Inflammatory macrophage treated with lipopolysaccharide for 1 hour (primary cell): ENCODE data around the gene EVA1A.

Experiments used
- DNase-seq, 2 donors: peaks; one replicate each; pipeline ENCODE4 v3.0.0-alpha.2; 2020 to 2022

Gene EVA1A

GRCh38 chr2:75539955-75540716 is 20.6 kb downstream of the EVA1A start:
- DNase-seq = no peak

GRCh38 chr2:75538521-75539490 is 21.9 kb downstream of the EVA1A start:
- no peak for DNase-seq

- no peak for DNase-seq
Measured at GRCh38 chr2:75537658-75538057, 23.1 kb downstream of the EVA1A start.

GRCh38 chr2:75533135-75533534 is 27.6 kb downstream of the EVA1A start:
- DNase-seq = no peak

GRCh38 chr2:75532488-75532887 is 28.3 kb downstream of the EVA1A start:
- no peak for DNase-seq

- no peak for DNase-seq
Measured at GRCh38 chr2:75528221-75528977, 32.3 kb downstream of the EVA1A start.

- no peak for DNase-seq
Measured at GRCh38 chr2:75527676-75528075, 33.1 kb downstream of the EVA1A start.

GRCh38 chr2:75526842-75527241 is 33.9 kb downstream of the EVA1A start:
- DNase-seq = no peak

GRCh38 chr2:75525434-75526310 is 35.1 kb downstream of the EVA1A start:
- no peak for DNase-seq

GRCh38 chr2:75524276-75524911 is 36.3 kb downstream of the EVA1A start:
- DNase-seq = no peak

GRCh38 chr2:75523313-75524275 is 37.1 kb downstream of the EVA1A start:
- no peak for DNase-seq

GRCh38 chr2:75522543-75523312 is 38.0 kb downstream of the EVA1A start:
- DNase-seq = no peak

GRCh38 chr2:75521225-75521872 is 39.4 kb downstream of the EVA1A start:
- DNase-seq = no peak

- DNase-seq = no peak
Measured at GRCh38 chr2:75519843-75520242, 40.9 kb downstream of the EVA1A start.

- DNase-seq = no peak
Measured at GRCh38 chr2:75518638-75519465, 41.9 kb downstream of the EVA1A start.

- no peak for DNase-seq
Measured at GRCh38 chr2:75517547-75518230, 43.0 kb downstream of the EVA1A start.
